Measurements from ENCODE around the gene FAT2.

- TF ChIP-seq ZFP30 (CRISPR knock-in tag; IDR thresholded peaks at IDR 0.05): no peak
- TF ChIP-seq CREB5 (CRISPR knock-in tag; IDR thresholded peaks at IDR 0.05; ENCODE audit: low read depth): no peak
- no peak for TF ChIP-seq ISL1 (CRISPR knock-in tag; IDR thresholded peaks at IDR 0.05)
Observed at GRCh38 chr5:151553130-151553670, 37.9 kb downstream of the FAT2 start.

All from SK-N-SH treated with all-trans-retinoic acid at 6 μM for 48 hours (cell line).